Muscle of arm (tissue), 14 donors: Measurements from ENCODE around the gene BRCA2. TPM values are rescaled to one million over a fixed set of nuclear protein-coding genes. Genes with fewer than 3 reads are reported as not detected.

Experiments
- DNase-seq: peaks from one replicate; pipeline ENCODE4 v3.0.0-alpha.2; 2013
- long read RNA-seq, 11 donors: transcript quantifications; one replicate each; lab custom pipeline, GENCODE V29; 2026
- polyA plus RNA-seq, 12 donors: library from polyadenylated mRNA; unstranded; fragments of 120-200 nt; gene quantifications; one replicate each; pipeline ENCODE4 v1.2.1, GENCODE V29; 2013; ENCODE audit not compliant: insufficient read length in 12 of 12

BRCA2 gene, protein sequence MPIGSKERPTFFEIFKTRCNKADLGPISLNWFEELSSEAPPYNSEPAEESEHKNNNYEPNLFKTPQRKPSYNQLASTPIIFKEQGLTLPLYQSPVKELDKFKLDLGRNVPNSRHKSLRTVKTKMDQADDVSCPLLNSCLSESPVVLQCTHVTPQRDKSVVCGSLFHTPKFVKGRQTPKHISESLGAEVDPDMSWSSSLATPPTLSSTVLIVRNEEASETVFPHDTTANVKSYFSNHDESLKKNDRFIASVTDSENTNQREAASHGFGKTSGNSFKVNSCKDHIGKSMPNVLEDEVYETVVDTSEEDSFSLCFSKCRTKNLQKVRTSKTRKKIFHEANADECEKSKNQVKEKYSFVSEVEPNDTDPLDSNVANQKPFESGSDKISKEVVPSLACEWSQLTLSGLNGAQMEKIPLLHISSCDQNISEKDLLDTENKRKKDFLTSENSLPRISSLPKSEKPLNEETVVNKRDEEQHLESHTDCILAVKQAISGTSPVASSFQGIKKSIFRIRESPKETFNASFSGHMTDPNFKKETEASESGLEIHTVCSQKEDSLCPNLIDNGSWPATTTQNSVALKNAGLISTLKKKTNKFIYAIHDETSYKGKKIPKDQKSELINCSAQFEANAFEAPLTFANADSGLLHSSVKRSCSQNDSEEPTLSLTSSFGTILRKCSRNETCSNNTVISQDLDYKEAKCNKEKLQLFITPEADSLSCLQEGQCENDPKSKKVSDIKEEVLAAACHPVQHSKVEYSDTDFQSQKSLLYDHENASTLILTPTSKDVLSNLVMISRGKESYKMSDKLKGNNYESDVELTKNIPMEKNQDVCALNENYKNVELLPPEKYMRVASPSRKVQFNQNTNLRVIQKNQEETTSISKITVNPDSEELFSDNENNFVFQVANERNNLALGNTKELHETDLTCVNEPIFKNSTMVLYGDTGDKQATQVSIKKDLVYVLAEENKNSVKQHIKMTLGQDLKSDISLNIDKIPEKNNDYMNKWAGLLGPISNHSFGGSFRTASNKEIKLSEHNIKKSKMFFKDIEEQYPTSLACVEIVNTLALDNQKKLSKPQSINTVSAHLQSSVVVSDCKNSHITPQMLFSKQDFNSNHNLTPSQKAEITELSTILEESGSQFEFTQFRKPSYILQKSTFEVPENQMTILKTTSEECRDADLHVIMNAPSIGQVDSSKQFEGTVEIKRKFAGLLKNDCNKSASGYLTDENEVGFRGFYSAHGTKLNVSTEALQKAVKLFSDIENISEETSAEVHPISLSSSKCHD (N-terminal part only)
- 10 to 100 TPM in 1 of 12 donors, 1 to 10 TPM in 10, not detected in 1; 1.7 to 10.1 (median 3.7) TPM for polyA plus RNA-seq
- long read RNA-seq, donor 1: 0 reads
- long read RNA-seq, donor 2: 0 reads
- long read RNA-seq, donor 3: 0 reads
- long read RNA-seq, donor 4: 0 reads
- long read RNA-seq, donor 5: 0 reads
- long read RNA-seq, donor 6: 0 reads
- long read RNA-seq, donor 7: 0 reads
- long read RNA-seq, donor 8: 0 reads
- long read RNA-seq, donor 9: 0 reads
- long read RNA-seq, donor 10: 0 reads
- long read RNA-seq, donor 11: 0 reads

DNA sequence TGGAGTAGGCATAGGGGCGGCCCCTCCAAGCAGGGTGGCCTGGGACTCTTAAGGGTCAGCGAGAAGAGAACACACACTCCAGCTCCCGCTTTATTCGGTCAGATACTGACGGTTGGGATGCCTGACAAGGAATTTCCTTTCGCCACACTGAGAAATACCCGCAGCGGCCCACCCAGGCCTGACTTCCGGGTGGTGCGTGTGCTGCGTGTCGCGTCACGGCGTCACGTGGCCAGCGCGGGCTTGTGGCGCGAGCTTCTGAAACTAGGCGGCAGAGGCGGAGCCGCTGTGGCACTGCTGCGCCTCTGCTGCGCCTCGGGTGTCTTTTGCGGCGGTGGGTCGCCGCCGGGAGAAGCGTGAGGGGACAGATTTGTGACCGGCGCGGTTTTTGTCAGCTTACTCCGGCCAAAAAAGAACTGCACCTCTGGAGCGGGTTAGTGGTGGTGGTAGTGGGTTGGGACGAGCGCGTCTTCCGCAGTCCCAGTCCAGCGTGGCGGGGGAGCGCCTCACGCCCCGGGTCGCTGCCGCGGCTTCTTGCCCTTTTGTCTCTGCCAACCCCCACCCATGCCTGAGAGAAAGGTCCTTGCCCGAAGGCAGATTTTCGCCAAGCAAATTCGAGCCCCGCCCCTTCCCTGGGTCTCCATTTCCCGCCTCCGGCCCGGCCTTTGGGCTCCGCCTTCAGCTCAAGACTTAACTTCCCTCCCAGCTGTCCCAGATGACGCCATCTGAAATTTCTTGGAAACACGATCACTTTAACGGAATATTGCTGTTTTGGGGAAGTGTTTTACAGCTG lies at the start of gene BRCA2, which contains the start of gene ZAR1L:
Gene BRCA2 (plus strand): TSS at position 271 of the 790 bp plus-strand sequence. CDS start 953 bp downstream, outside the sequence.
Gene ZAR1L (minus strand): TSS at position 126 of the 790 bp plus-strand sequence. CDS start 3,438 bp downstream, outside the sequence.
- peak; percentile 93 for DNase-seq

DNA sequence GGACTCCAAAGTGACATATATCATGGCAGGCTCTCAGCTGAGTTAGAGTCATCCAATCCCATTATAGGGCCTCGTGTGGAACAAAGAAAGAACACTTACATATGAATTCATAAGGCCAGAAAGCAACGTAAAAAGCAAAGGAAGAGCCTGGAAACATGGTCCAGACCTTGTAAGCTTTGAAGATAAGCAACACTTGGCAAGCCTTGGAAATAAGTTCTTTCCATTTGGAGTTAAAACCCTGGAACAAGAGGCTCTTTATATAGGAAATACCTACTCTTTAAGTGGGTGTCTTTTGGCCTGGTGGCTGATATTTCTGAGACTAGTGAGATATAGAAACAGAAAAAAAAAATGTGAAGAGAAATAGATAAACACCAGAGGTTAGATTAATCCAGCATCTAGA lies 49.6 kb upstream of the BRCA2 start:
- DNase-seq: no peak

DNA sequence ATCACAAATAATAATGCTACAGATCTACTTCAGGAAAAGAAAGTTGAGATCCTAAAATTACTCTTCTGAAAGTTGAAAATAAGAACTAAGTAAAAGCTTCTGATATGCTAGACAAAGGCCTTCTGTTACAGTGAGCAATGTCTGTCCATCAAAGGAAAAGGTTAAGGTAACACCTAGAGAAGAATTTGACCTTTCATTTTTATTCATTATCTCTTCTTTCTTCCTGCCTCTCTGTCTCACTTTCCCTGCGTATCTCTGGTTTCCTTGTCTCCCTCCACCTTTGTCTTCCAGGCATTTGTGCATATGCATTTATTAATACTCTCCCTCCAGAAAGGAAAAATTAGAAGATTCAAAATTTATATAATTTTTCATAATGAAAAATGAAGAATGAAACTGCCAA lies 49.2 kb upstream of the BRCA2 start:
- DNase-seq: no peak

DNA sequence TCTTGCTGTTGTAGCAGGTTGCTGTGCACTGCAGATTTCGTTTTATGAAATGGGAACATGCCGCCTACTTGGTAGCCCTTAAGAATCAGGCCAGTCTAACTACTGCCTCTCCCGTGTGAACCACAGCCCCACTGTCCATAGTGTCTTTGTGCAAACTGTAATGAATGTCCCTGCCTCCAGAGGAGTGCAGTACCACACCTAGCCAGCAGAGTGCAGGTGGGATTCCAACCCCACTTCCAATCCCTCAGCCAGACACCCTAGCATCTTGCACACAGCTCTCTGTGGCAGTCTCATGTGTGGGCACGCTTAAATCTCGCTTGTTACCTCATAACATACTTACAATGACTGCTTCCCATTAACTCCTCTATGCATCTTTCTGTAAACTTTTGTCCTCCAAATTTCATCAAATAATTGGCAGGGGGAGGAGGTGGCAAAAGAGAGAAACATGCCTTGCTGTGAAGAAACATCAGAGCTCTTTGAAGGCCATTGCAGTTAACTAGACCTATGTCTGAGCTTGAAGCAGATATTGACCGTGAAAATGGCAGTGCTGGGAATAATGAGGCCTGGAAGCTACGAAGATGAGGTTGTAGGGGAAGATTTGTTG lies 47.4 kb upstream of the BRCA2 start:
- DNase-seq: no peak

DNA sequence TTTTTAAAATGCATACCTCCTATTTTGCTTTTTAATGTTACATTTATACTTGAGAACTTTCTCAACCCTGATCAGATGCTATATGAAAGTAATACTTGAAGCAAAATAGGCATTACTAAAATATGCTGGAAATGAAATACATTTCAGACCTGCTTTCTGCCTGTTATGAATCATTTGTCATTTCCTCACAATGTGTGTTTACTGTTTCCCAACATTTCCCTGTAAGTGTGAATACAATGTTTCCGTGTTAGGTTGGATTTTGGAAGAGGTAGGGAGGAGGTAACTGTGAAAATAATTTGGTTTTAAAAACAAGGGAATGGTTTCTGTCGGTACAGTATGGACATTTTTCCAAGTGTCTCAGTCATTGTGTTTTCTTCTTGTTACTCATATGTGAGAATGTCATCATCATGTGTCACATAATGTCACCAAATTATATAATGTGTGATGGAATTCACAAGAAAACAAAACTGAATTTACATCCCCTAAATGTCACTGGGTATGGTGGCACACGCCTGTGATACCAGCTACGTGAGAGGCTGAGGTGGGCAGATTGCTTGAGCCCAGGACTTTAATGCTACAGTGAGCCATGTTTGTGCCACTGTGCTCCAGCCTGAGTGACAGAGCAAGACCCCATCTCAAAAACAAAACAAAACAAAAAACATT lies 43.2 kb upstream of the BRCA2 start:
- DNase-seq: no peak

DNA sequence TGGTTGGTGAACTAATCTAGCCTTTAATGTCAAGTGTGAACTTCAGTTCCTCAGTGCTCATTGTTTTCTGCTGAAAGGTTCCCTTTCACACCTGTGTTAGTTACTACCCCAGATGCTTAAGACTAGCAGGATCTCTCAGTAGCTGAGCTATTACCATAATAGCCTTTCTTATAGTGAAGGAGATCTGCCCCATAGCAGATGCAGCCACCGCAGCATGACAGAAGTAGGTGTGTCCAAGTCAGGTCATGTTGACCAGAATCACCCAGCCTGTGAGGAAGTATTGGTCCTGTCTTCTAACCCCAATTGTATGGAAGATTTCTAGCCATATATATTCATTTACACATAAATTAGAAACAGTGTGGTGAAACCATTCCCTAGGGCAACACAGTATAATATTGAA lies 37.5 kb upstream of the BRCA2 start:
- DNase-seq: no peak

DNA sequence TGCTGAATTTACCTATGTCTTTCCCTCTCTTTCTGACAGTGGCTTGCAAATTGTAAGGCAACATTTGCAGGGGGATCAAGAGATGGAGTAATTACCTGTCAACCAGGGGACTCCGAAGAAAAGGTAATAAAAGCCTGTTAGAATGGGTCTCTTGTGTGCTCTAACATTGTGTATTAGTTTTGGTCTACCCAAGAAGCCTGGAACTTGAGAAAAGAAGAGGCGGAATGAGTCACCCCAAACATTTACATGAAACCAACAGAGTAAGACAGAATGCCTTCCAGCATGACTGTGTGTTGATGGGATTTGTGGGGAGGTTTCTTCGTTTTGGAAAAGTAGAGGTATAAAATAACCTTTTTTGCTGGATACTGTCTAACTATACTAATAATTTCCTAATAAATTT lies 36.9 kb upstream of the BRCA2 start:
- DNase-seq: no peak

DNA sequence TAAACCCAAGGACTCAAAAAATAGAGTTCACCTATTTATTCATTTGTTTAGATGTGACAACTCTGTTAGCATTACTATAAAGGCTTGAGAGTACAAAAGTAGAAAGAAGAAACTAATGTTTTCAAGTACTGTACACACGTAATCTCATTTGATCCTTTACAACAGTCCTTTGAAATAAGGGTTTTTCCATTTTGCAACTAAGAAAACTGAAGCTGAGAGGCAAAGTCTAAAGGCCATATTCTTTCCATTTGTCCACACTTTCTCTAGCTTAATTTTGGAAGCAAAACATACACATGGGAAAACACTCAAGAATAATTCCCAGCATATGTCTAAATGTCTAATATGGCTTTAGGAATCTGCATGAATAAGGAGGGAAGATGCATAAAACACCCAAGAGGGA lies 34.2 kb upstream of the BRCA2 start:
- no peak for DNase-seq

DNA sequence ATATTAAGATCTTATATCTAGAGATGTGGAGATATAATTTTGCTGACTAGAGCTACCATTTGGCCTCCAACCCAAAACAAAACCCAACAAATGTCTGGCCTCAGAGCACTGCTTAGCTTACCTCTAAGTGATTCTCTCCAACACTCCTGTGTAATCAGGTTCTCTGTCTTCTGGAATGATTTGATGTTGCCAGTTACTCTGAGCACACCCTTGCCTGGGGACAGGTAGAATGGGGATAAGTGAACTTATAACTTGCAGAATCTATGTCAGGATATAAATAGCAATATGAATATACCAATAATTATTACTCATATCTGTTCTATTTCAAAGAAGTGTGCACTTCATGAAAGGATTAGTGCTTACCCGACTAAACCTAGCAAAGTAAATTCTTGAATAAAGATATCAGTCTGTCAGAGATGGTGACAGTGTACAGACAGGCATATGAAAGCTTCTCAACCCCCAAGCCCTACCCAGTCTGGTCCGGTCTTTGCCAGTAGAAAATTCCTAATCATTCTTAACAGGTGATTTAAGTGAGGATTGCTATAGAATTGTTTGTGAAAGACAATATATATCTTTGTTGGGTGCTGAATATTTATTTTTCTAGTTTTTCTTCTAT lies 33.1 kb upstream of the BRCA2 start:
- no peak for DNase-seq

DNA sequence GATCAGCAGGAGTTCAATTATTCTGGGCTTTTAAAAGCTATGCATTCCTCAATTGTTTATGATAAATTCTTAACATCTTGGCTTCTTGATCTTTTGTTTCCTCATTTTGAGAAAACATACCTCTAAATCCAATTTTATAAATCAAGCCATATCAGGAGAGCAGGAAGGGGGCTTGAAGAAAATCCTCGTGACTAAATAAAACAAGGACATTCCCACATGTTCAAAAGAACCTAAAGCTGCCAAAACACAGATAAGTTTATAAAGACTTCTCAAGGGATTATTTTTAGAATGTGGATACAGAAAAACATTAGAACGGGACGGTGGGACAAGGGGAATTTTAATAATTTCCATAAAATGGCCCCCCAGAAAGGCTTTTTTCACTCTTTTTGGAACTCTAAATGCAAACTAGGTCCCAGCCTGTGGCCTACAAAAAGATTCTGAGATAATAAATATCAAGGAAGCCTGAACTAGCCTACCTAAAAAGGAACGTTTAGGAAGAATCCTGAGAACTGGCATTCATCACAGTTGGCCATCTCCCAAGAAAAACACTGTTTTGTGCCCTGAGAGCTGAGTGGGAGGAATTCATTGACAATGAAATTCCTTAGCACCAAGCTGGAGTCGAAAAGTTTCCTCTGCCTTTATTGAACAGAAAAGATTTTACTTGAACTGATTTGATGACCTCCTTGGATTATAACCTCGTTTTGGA lies 30.2 kb upstream of the BRCA2 start:
- DNase-seq: no peak

DNA sequence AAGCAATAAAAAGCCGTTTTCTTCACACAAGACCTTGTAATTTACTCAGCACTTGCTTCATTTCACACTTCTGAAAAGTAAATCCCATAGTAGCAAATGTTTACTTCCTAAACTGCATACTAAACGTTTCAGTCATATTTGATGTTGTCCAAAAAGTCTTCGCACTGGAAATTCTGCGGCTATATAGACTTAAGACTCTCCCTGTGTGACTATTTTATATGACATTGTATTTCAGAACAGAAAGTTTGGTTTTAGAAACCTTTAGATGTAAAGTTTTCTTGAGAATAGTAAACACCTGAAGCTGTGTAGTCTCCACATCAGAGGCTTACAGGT lies 29.7 kb upstream of the BRCA2 start:
- no peak for DNase-seq

DNA sequence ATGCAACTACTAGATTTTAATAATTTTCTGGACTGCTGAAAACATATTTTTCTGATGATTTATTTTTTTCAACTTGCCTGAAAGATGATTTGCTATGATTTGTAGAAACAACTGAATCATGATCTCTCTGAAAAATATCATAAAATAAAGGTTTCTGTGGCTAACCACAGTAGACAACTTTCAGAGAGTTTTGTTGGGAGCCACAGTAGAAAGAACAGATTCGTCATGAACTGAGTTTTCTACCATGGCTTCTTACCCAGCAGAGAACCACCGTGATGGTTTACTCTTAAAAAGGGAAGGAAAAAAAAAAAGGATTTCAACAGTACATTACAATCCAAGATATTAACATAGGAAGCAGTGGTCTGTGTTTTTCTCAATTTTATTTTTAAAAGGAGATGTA lies 18.1 kb upstream of the BRCA2 start:
- DNase-seq: no peak

DNA sequence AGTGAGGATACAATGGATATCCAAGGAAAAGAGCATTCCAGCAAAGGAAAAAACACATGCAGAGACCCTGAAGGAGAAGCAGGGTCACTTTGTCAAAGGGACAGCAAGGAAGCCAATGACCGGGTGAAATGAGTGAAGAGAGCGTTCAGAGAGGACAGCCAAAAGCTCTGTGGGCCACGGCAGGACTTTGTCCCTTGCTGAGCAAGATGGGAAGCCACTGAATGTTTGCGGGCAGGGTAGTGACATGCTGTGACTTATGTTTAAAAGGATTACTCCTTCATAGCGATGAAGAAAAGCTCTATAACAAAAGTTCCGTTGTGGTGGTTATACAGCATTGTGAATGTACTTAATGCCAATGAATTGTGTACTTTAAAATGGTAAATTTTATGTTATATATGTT lies 16.6 kb upstream of the BRCA2 start:
- no peak for DNase-seq

DNA sequence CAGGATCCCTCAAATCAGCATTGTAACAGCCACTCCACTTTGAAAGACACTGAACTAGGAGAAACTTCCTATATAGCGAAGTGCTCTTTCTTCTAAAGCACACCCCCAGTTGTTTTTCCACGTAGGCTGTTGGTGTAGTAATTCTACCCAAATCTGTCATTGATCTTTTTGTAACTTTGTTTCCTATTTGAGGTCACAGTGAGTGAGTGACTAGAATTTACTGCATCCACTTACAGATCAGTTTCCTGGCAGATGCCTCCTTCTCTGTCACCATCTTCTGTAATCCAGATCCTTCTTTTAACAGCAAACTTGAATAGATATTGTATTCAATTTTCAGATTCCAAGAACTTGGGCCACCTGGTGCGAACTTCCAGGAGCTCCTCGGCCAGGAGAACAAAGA lies 15.4 kb upstream of the BRCA2 start:
- no peak for DNase-seq

DNA sequence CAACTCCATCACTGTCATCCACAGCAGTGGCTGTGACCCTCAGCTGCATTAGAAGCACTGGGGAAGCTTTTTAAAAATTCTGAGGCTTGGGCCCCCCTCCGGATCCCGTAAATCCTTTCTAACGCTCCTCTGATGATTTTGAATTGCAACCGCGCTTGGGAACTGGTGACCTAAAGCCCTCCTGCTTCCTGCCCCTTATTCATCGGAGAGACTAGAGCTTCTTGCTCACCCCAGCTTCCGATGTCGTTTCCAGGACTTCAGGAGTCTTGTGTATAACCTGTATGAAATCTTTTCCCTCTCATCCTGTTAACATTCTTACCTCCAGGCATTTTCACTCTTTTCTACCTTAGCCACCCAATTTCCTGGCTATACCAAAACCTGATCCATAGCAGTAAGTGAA lies 14.9 kb upstream of the BRCA2 start:
- no peak for DNase-seq

DNA sequence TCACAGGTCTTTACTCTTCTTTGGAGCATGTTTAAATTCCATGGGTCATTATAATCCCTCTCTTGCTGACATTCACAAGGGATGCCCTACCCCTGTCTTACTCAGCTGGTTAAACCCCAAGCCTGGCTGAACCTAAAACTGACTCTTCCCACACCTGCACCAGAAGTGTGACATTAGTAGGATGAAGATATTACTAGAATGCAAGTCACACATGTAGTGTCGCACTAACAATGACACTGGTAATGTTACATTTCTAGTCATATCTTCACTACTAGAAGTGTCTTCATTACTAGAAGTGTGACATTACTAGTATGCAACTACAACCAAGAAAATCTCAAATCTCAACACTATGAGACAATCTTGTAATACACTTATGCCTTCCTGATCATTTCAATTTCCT lies 14.4 kb upstream of the BRCA2 start:
- DNase-seq: no peak

DNA sequence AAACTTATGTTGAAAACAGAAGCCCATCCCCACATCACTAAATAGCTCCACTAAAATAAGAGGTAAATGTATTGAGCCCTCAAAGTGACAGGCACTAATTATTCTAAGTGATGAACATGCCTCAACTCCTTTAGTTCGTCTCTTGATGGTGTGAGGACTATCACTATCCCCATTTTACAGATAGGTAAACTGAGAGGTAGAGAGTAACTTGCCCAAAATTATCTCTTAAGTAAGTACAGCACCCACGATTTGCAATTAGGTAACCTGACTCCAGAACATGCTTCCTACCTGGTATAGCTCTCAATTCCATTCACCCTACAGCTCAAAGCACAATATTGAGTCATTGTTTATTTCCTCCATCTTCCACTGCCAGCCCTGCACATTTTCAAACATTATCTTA lies 12.8 kb upstream of the BRCA2 start:
- no peak for DNase-seq

DNA sequence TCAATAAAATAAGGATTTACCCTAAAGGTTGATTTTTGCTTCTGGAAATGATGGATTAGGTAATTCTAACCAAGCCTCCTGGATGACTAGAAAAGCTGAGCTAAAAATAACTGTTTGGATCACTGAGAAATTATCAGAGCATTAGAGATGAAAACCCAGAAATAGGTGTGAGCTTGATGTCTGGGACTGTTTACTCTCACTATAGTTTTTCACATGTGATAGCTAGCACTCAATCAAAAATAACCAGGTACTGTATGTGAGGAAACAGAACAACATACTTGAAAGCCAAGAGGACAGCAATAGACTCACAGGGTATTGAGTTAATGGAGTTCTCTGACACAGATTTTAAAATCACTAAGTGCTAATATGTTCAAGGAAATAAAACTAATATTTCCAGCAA lies 9.7 kb upstream of the BRCA2 start:
- no peak for DNase-seq
